ENCODE measurements around the gene NR5A2. TPM values are rescaled to one million over a fixed set of nuclear protein-coding genes. Genes with fewer than 3 reads are reported as not detected.

NR5A2 gene
- total RNA-seq, 1 donor from 2014 or later: not detected

DNA sequence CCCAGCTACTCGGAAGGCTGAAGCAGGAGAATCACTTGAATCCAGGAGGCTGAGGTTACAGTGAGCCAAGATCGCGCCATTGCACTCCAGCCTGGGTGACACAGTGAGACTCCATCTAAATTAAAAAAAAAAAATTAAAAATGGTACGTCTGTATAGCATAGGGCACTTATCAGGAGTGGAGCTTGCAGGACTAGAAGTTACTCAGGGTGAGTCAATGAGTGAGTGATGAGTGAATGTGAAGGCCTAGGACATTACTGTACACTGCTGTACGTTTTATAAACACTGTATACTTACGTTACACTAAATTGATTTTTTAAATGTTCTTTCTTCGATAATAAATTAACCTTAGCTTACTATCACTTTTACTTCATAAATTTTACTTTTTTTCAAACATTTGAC, 183.6 kb downstream of the NR5A2 start:
- no peaks in the 10 kb centered on the region for H3K27me3 Mint-ChIP-seq (ENCODE audit: insufficient read depth, low read depth)
- no peak overlapping the region for H3K4me3 ChIP-seq
- peaks cover 7% of the 10 kb centered on the region for H3K9me3 Mint-ChIP-seq
- H3K9me3 ChIP-seq (ENCODE audit: low read depth): no peaks in the 10 kb centered on the region
- H4K20me1 ChIP-seq (ENCODE audit: low read depth): no peaks in the 10 kb centered on the region
- no peaks in the 10 kb centered on the region for H3F3A ChIP-seq (ENCODE audit: low read depth)
- no peaks in the 10 kb centered on the region for H3K79me2 ChIP-seq (ENCODE audit: low read depth)
- H3K4me1 Mint-ChIP-seq: no peaks in the 10 kb centered on the region
- no peak overlapping the region for H2AFZ ChIP-seq (replicated peaks)
- TF ChIP-seq EZH2 (IDR thresholded peaks at IDR 0.05) (no peak), EZH2phosphoT487 (IDR thresholded peaks at IDR 0.05) (no peak)
- TF ChIP-seq, protein P1, sequence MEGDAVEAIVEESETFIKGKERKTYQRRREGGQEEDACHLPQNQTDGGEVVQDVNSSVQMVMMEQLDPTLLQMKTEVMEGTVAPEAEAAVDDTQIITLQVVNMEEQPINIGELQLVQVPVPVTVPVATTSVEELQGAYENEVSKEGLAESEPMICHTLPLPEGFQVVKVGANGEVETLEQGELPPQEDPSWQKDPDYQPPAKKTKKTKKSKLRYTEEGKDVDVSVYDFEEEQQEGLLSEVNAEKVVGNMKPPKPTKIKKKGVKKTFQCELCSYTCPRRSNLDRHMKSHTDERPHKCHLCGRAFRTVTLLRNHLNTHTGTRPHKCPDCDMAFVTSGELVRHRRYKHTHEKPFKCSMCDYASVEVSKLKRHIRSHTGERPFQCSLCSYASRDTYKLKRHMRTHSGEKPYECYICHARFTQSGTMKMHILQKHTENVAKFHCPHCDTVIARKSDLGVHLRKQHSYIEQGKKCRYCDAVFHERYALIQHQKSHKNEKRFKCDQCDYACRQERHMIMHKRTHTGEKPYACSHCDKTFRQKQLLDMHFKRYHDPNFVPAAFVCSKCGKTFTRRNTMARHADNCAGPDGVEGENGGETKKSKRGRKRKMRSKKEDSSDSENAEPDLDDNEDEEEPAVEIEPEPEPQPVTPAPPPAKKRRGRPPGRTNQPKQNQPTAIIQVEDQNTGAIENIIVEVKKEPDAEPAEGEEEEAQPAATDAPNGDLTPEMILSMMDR (IDR thresholded peaks at IDR 0.05): no peak
- no peaks in the 10 kb centered on the region for H3K4me1 ChIP-seq
- H3K4me2 ChIP-seq: no peak overlapping the region
- H3K4me3 Mint-ChIP-seq: no peak overlapping the region
- no peak for DNase-seq (ENCODE audit: low spot score)
- no peak overlapping the region for H3K9ac ChIP-seq
- no peaks in the 10 kb centered on the region for H3K36me3 Mint-ChIP-seq
- H3K27me3 ChIP-seq: no peaks in the 10 kb centered on the region
- H3K27ac Mint-ChIP-seq: no peak overlapping the region
- H3K27ac ChIP-seq: no peak overlapping the region
- no peaks in the 10 kb centered on the region for H3K36me3 ChIP-seq

DNA sequence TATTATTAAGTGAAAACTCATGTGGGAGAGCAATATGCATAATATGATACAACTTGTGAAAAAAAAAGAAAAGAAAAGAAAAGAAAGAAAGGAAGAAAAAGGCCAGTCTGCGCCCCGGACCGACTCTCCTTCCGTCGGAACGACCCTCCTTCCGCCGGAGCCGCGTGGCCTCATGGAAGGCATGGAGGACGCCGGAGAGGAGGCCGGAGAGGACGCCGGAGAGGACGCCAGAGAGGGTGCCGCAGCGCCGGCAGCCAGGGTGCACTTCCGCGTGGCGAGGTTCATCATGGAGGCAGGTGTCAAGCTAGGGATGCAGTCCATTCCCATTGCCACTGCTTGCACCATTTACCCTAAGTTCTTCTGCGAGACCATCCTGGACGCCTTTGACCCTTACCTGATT, 185.9 kb downstream of the NR5A2 start:
- no peaks in the 10 kb centered on the region for H3K36me3 Mint-ChIP-seq
- H3K27ac ChIP-seq: no peak overlapping the region

DNA sequence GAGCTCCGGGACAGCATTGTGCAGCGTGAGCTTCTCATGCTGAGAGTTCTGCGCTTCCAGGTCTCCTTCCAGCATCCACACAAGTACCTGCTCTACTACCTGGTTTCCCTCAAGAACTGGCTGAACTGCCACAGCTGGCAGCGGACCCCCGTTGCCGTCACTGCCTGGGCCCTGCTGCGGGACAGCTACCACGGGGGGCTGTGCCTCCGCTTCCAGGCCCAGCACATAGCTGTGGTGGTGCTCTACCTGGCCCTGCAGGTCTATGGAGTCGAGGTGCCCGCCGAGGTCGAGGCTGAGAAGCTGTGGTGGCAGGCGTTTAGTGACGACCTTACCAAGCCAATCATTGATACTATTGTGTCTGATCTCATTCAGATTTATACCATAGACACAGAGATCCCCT, 186.4 kb downstream of the NR5A2 start:
- no peak overlapping the region for H3K4me3 Mint-ChIP-seq
- H3K79me2 ChIP-seq (ENCODE audit: low read depth): no peaks in the 10 kb centered on the region
- no peaks in the 10 kb centered on the region for H4K20me1 ChIP-seq (ENCODE audit: low read depth)
- H3K27ac Mint-ChIP-seq: no peak overlapping the region
- H3K4me2 ChIP-seq: no peak overlapping the region
- no peaks in the 10 kb centered on the region for H3K27me3 ChIP-seq
- no peak for DNase-seq (ENCODE audit: low spot score)
- H3K4me3 ChIP-seq: no peak overlapping the region
- H3K9ac ChIP-seq: no peak overlapping the region
- no peak overlapping the region for H3K27ac ChIP-seq
- H2AFZ ChIP-seq (replicated peaks): no peak overlapping the region
- TF ChIP-seq EZH2phosphoT487 (IDR thresholded peaks at IDR 0.05): no peak
- TF ChIP-seq, protein P1 (IDR thresholded peaks at IDR 0.05): no peak
- TF ChIP-seq EZH2 (IDR thresholded peaks at IDR 0.05): no peak
- H3K4me1 Mint-ChIP-seq: no peaks in the 10 kb centered on the region
- no peaks in the 10 kb centered on the region for H3F3A ChIP-seq (ENCODE audit: low read depth)
- H3K27me3 Mint-ChIP-seq (ENCODE audit: insufficient read depth, low read depth): no peaks in the 10 kb centered on the region
- peaks cover 7% of the 10 kb centered on the region for H3K9me3 Mint-ChIP-seq
- H3K4me1 ChIP-seq: no peaks in the 10 kb centered on the region
- no peaks in the 10 kb centered on the region for H3K9me3 ChIP-seq (ENCODE audit: low read depth)
- no peaks in the 10 kb centered on the region for H3K36me3 Mint-ChIP-seq
- H3K36me3 ChIP-seq: no peaks in the 10 kb centered on the region

More for the DNA sequence above, 185.9 kb downstream of the NR5A2 start:
- Histone ChIP-seq H3K4me1 (no peaks in the 10 kb centered on the region), H3K79me2 (ENCODE audit: low read depth) (no peaks in the 10 kb centered on the region), H3K9ac (no peak overlapping the region), H3F3A (ENCODE audit: low read depth) (no peaks in the 10 kb centered on the region), H3K4me3 (no peak overlapping the region), H4K20me1 (ENCODE audit: low read depth) (no peaks in the 10 kb centered on the region), H3K36me3 (no peaks in the 10 kb centered on the region), H3K9me3 (ENCODE audit: low read depth) (no peaks in the 10 kb centered on the region), H3K4me2 (no peak overlapping the region), H2AFZ (replicated peaks) (no peak overlapping the region), H3K27me3 (no peaks in the 10 kb centered on the region)
- H3K27me3 Mint-ChIP-seq (ENCODE audit: insufficient read depth, low read depth): no peaks in the 10 kb centered on the region
- TF ChIP-seq EZH2phosphoT487 (IDR thresholded peaks at IDR 0.05): no peak
- TF ChIP-seq, protein P1 (IDR thresholded peaks at IDR 0.05): no peak
- no peak for TF ChIP-seq EZH2 (IDR thresholded peaks at IDR 0.05)
- no peak for DNase-seq (ENCODE audit: low spot score)
- H3K27ac Mint-ChIP-seq: no peak overlapping the region
- no peak overlapping the region for H3K4me3 Mint-ChIP-seq
- H3K4me1 Mint-ChIP-seq: no peaks in the 10 kb centered on the region
- H3K9me3 Mint-ChIP-seq: peaks cover 7% of the 10 kb centered on the region

All from neural progenitor cell (in vitro differentiated cells).